ENCODE measurements around the gene TXNDC9.
A peak's percentile ranks its signal among the peaks of the same experiment; 100 is the strongest.

DNA sequence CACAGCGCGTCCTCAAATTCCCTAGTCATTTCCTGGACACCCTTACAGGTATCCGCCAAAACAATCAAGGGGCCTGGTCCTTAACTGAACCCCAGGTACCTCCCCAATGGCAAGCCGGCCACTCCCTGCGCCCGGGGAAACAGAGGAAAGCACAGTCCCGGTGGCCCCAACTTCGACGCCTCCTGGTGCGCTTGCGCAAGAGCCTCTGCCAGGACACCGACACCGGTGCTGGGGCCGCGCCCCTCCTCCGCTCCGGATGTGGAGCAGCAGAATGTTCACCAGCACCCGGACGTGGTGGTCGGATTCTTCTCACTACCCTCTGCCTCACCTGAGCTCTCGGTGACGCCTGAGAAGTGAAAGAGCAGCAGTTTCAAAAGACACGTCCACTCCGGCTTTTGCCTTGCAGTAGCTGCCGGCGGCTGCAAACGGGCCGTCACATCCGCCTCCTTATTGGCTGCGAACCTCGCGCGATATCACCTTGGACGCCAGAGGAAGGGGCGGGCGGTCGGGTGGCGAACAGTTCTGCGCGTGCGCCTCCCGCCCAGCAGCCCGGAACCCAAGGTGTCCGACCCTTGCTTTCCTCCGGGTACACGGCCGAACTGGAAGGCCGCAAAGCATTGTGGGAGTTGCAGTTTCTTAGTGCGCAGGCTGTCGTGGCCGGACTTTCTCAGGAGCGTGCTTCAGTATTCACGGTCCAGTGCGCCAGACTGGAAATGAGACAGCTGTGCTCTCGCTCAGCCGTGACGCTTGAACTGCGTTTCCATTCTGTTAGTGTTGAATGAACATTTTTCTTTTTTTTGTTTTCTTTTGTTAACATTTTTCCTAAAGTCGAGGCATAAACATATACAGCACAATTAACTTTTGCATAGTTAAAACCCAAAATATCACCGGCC, at the start of gene TXNDC9:
- TF ChIP-seq POLR2A (IDR thresholded peaks at IDR 0.05; ENCODE audit: low read depth, low read length): peak; percentile 98
- TF ChIP-seq POLR2AphosphoS5 (IDR thresholded peaks at IDR 0.05; ENCODE audit: low read depth, low read length): peak; percentile 99

All from GM12892 (cell line).